DMS53 treated with DMSO at 0.1 percent for 48 hours (cell line): ENCODE measurements around the gene CUX1.
A peak's percentile ranks its signal among the peaks of the same experiment; 100 is the strongest.
"Not testable (repeated sequence)": the region's sequence is repeated elsewhere in the genome, so short reads cannot be mapped to it uniquely, and the experiment has no call there.

ENCODE experiments used
- DNase-seq: peaks from one replicate; lab custom pipeline; 2025; ENCODE audit not compliant: unreplicated experiment; lab: John Stamatoyannopoulos, UW

Gene CUX1

DNA sequence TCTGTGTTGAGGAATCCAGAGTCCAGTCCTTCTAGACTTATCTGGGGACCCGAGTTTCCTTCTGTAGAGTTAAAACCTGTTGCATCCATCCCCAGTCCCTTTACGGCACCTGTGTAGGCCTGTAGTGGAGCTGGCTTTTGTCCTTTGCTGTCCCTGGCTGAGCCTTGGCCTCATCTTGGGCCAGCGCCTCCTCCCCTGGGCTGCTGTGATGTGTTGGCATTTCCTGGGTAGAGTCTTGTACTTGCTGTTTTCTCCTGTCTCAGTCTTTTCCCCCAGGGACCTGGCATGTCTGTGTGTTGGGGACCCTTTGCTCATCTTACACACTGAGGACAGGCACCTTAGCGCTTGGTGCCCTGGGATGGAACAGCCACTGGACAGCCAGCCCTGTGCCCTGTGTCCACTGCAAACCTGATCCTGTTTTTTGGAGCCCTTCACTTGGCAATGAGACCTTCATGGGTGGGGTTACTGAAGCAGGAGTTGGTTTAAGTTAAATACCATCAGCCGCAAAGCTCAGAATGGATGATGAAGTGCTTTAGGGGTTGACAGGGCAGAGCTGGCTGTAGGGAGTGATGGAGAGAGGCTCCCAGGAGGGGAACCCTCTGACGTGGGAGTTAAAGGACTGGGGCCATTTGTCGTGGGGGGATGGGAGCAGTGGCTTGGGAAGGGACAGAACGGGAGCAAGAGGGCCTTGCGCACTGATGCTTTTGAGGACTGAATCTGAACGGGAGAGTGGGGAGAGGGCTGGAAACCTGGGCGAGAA is 50.9 kb downstream of the CUX1 start:
- DNase-seq: no peak

GRCh38 chr7:101869026-101869900 is 51.8 kb downstream of the CUX1 start:
- no peak for DNase-seq

GRCh38 chr7:101869901-101870290 is 52.5 kb downstream of the CUX1 start:
- no peak for DNase-seq

DNA sequence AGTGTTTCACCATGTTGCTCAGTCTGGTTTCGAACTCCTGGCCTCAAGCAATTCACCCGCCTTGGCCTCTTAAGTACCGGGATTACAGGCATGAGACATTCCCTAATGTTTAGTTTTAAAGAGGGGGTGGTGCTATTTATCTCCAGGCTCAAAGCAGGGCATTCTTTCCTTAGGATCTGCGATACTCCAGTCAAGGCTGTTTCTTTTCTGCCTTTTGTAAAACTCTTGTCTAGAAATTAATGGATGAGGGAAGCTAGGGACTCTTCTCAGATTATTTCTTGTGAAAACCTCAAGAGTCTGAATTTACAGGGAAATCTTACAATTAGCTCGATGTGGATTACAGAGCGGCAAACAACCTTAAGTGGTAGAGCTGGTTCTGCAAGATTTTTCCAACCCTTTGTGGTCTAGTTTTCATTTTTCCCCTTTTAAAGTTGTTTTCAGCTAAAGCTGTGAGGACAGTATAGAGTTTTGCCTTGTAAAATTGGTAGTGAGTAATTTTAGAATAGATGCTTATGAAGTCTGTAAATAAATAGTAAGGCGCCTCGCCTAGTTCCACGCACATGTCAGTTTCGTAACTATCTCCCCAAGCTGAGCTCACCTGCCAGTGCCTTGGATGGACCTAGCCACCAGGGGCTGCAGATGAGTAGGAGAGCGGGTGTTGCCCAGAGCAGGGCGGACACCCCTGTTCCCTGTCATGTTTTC is 53.1 kb downstream of the CUX1 start:
- peak; percentile 84 for DNase-seq

DNA sequence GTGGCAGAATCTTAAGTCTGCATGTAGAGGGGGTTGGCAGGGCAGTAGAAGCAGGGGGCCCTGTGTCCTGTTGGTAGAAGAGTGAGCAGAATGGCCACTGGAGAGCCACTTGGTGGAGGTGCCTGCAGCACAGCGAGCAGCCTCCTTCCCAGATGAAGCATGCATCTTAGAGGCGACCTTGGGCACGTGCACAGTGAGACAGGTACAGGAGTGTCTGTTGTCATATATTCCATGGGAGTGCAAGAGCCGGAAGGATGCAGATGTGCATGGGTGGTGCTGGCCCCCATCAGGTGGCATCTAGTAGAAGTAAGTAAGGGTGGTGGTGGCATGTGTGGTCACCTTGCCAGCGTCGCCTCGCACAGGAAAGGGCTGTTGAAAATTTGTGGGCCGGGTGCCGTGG is 53.9 kb downstream of the CUX1 start:
- no peak for DNase-seq

- DNase-seq: no peak
These were observed 56.6 kb downstream of the CUX1 start for GRCh38 chr7:101874028-101874427.

DNA sequence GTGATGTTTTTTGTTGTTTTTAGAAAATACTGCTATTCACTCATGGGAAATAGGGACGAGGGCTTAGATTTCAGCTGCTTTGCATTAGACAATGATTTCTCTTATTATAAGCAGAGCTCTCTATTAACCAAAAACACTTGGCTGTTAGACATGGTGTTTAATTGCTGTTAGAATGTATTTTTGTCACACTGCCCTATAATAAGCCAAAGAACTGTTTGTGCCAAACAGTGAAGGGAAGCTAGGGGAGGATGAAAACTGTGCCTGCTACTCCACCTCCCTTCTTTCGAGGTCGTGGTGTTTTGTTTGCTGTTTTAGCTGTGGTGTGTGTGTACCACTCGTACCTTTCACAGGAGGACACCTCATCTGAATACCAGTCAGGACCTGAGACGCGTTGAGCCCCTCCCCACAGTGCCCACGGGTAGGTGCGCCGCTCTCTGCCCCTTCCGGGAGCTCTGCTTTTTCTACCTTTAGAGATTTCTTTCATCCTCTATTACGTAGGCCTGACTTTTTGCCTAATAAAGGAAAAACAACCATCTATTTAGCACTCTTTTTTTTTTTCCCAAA is 57.9 kb downstream of the CUX1 start:
- DNase-seq: no peak

DNA sequence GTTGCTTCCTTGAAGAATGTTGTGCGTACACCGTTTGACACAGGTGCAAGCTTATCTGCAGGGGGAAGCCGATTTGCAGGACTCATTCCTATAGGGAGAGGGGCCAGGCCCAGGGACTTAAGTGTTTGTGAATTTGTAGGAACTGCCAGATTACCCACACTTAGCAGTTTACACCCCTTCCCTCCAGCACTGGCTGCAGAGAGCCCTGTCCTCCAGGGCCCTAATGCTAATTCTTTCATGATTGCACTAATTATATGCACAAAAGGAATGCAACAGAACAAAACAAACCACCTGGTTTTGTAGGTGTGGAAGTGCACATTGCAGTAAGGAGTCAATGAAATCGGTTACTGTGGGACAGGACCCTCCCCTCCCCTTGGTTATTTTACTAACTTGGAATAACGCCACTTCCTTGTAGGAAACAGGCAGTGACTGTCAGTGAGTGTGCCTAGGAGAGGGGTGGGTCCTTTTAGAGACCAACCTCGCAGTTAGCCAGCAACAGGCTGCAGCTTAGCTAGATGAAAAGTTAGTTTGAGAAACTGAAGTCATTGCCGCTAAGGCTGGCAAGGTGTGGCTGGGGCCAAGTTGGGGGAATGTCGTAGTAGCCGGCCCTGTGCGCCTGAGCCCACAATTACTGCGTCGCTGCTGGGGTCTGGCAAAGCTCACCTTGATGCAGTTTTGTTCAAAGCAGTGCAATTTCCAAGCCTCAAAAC is 60.6 kb downstream of the CUX1 start:
- DNase-seq: no peak

- DNase-seq: no peak
These were observed 61.5 kb downstream of the CUX1 start for GRCh38 chr7:101878938-101879337.

DNA sequence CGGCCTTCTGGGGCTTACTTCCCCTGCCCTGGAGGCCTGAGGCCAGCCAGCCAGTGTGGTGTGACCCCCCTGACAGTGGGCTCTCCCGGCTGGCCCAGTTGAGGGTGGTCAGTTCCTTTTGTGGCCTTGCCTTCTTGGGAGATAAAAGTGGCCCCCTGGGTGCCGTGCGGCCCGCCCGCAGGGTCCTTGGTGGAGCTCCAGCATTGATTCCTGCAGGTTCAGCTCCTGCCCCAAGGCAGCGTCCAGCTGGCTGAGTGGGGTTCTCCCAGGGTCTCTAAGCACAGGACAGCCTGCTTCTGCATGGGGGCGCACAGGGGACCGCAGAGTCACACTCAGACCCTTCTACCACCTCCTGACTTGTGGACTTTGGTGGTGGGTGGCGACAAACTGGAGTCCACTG is 62.1 kb downstream of the CUX1 start:
- no peak for DNase-seq

DNA sequence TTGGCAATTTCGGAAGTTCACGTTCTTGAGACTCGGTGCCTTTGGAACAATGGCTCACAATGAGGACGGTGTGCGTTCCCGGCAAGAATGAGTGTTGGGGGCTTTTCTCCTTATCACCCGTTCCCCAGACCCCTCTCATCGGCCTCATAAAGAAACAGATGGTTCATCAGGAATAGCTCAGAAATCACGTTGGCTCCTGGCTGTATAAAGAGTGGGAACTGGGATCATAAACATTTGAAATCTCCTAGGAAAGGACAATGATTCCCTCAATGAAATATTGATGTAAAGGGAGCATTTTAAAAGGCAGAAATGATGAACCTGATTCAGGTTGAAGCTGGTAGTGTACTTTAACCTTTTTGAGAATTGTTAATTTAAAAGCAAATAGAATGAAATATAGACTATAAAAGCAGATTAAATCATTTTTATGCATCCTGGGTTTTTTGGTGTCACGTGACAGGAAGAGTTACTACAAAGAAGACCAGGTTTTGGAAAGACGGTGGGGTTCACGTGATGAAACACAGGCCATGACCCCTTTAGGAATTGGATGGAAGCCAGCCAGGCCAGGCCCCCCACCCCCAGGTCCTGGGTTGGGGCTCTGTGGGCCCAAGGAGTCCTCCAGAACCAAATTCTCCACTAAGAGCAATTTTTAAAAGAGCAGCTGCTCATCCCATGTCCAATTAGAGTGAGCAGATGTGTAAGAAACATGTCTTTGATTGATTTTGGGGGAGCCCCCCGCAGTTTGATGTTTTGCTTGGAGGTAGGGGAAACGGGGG is 63.0 kb downstream of the CUX1 start:
- no peak for DNase-seq

DNA sequence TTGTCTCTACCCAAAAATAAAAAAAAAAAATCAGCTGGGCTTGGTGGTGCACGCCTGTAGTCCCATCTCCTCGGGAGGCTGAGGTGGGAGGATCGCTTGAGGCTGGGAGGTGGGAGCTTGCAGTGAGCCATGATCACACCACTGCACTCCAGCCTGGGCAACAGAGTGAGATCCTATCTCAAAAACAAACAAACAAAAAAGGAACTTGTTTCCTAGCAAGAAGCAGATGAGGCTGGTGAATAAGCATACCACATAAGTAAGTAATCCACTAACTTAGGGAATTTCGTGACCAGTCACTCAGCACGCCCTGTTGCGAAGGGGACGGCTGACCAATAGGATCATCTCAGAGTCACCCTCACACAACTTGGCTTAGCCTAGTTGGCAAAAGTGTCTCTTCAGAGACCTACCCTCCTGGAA is 64.6 kb downstream of the CUX1 start:
- DNase-seq: no peak

- DNase-seq: peak; percentile 98
These were observed 65.5 kb downstream of the CUX1 start for GRCh38 chr7:101882595-101883564.

- no peak for DNase-seq
These were observed 67.5 kb downstream of the CUX1 start for GRCh38 chr7:101884671-101885596.

DNA sequence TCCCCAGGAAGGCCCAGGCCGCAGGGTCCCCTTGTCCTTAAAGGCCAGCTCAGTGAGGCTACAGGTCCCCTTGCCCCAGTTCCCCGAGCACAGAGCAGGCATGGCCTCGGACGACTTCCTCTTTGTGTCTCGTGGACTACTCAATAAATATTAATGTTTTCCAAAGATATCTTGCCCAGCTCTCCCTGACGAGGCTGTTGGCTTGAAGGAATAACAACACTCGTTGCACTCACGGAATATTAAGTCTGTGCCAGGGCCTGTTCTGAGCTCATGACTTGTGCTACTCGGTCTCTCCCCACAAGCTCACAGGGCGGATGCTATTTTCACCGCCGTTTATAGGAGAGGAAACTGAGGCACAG is 68.2 kb downstream of the CUX1 start:
- no peak for DNase-seq

DNA sequence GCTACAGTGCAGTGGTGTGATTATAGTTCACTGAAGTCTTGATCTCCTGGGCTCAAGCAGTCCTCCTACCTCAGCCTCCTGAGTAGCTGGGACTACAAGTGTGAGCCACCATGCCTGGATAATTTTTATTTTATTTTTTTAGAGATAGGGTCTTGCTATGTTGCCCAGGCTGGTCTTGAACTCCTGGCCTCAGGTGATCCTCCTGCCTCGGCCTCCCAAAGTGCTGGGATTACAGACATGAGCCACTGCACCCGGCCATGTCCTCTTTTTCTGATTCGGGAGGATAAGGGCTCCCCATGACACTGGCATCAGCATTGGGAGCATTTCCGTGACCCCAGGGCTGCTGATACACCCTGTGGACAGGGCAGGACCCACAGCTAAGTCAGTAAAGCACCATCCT is 69.9 kb downstream of the CUX1 start:
- DNase-seq: not testable (repeated sequence)

DNA sequence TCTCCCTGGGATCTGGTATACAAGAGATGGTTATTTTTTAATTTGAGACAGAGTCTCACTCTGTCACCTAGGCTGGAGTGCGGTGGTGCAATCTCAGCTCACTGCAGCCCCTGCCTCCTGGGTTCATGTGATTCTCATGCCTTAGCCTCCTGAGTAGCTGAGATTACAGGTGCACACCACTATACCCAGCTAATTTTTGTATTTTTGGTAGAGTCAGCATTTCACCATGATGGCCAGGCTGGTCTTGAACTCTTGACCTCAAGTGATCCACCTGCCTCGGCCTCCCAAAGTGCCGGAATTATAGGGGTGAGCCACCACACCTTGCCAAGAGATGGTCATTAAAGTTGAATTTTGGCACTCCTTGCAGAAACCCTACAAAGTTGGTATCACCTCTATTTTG is 71.1 kb downstream of the CUX1 start:
- not testable (repeated sequence) for DNase-seq
